Activated naive CD4-positive, alpha-beta T cell treated with anti-CD3 and anti-CD28 coated beads, Interleukin-2, amount 50 U/mL, for 24 hours (primary cell): ENCODE results near the gene EYA2.

ENCODE experiments used
- H3K27ac Mint-ChIP-seq: one replicate; pipeline ENCODE4 v1.8.0; 2021; ENCODE audit warnings: mild to moderate bottlenecking, mixed read lengths
- H3K27me3 Mint-ChIP-seq: one replicate; pipeline ENCODE4 v1.8.0; 2021; ENCODE audit warnings: mixed read lengths
- H3K36me3 Mint-ChIP-seq: one replicate; pipeline ENCODE4 v1.8.0; 2021; ENCODE audit warnings: mixed read lengths
- H3K4me1 Mint-ChIP-seq: one replicate; pipeline ENCODE4 v1.8.0; 2021; ENCODE audit warnings: mixed read lengths
- H3K4me3 Mint-ChIP-seq: one replicate; pipeline ENCODE4 v1.8.0; 2021; ENCODE audit warnings: mild to moderate bottlenecking, mixed read lengths
- H3K9me3 Mint-ChIP-seq: one replicate; pipeline ENCODE4 v1.8.0; 2021; ENCODE audit warnings: mixed read lengths

EYA2 gene

GRCh38 chr20:47113362-47114109 lies 218.9 kb downstream of the EYA2 start:
- no peak overlapping the region for H3K27ac Mint-ChIP-seq
- no peaks in the 10 kb centered on the region for H3K9me3 Mint-ChIP-seq
- H3K27me3 Mint-ChIP-seq: peaks cover 3% of the 10 kb centered on the region
- H3K4me3 Mint-ChIP-seq: no peak overlapping the region
- no peaks in the 10 kb centered on the region for H3K4me1 Mint-ChIP-seq
- no peaks in the 10 kb centered on the region for H3K36me3 Mint-ChIP-seq

- Mint-ChIP-seq H3K4me3 (no peak overlapping the region), H3K36me3 (no peaks in the 10 kb centered on the region)
Measured at GRCh38 chr20:47115694-47116093, 221.1 kb downstream of the EYA2 start.

GRCh38 chr20:47117371-47117770 lies 222.7 kb downstream of the EYA2 start:
- no peaks in the 10 kb centered on the region for H3K4me1 Mint-ChIP-seq
- H3K36me3 Mint-ChIP-seq: no peaks in the 10 kb centered on the region
- H3K4me3 Mint-ChIP-seq: no peak overlapping the region
- H3K9me3 Mint-ChIP-seq: no peaks in the 10 kb centered on the region
- peaks cover 5% of the 10 kb centered on the region for H3K27me3 Mint-ChIP-seq
- H3K27ac Mint-ChIP-seq: no peak overlapping the region

More at GRCh38 chr20:47115694-47116093, 221.1 kb downstream of the EYA2 start:
- no peaks in the 10 kb centered on the region for H3K9me3 Mint-ChIP-seq
- no peaks in the 10 kb centered on the region for H3K4me1 Mint-ChIP-seq
- no peak overlapping the region for H3K27ac Mint-ChIP-seq
- peaks cover 5% of the 10 kb centered on the region for H3K27me3 Mint-ChIP-seq

GRCh38 chr20:47117773-47118172 lies 223.1 kb downstream of the EYA2 start:
- H3K9me3 Mint-ChIP-seq: no peaks in the 10 kb centered on the region
- no peaks in the 10 kb centered on the region for H3K4me1 Mint-ChIP-seq
- no peaks in the 10 kb centered on the region for H3K36me3 Mint-ChIP-seq
- H3K4me3 Mint-ChIP-seq: no peak overlapping the region
- no peak overlapping the region for H3K27ac Mint-ChIP-seq
- H3K27me3 Mint-ChIP-seq: peaks cover 5% of the 10 kb centered on the region

GRCh38 chr20:47118206-47118605 lies 223.6 kb downstream of the EYA2 start:
- Mint-ChIP-seq H3K27me3 (peaks cover 7% of the 10 kb centered on the region), H3K36me3 (no peaks in the 10 kb centered on the region), H3K27ac (no peak overlapping the region), H3K9me3 (no peaks in the 10 kb centered on the region), H3K4me3 (no peak overlapping the region), H3K4me1 (no peaks in the 10 kb centered on the region)

- Mint-ChIP-seq H3K4me3 (no peak overlapping the region), H3K36me3 (no peaks in the 10 kb centered on the region), H3K9me3 (no peaks in the 10 kb centered on the region), H3K27ac (no peak overlapping the region), H3K4me1 (no peaks in the 10 kb centered on the region), H3K27me3 (peaks cover 7% of the 10 kb centered on the region)
Measured at GRCh38 chr20:47118641-47119040, 224.0 kb downstream of the EYA2 start.

GRCh38 chr20:47120346-47120936 lies 225.8 kb downstream of the EYA2 start:
- H3K9me3 Mint-ChIP-seq: no peaks in the 10 kb centered on the region

GRCh38 chr20:47122560-47122959 lies 227.9 kb downstream of the EYA2 start:
- H3K9me3 Mint-ChIP-seq: no peaks in the 10 kb centered on the region

More at GRCh38 chr20:47120346-47120936, 225.8 kb downstream of the EYA2 start:
- H3K4me1 Mint-ChIP-seq: no peaks in the 10 kb centered on the region
- H3K4me3 Mint-ChIP-seq: no peak overlapping the region
- H3K27ac Mint-ChIP-seq: no peak overlapping the region
- no peaks in the 10 kb centered on the region for H3K36me3 Mint-ChIP-seq
- peaks cover 13% of the 10 kb centered on the region for H3K27me3 Mint-ChIP-seq

GRCh38 chr20:47124181-47124717 lies 229.6 kb downstream of the EYA2 start:
- no peak overlapping the region for H3K27ac Mint-ChIP-seq
- no peaks in the 10 kb centered on the region for H3K9me3 Mint-ChIP-seq
- H3K4me3 Mint-ChIP-seq: no peak overlapping the region
- H3K4me1 Mint-ChIP-seq: no peaks in the 10 kb centered on the region
- no peaks in the 10 kb centered on the region for H3K36me3 Mint-ChIP-seq
- peaks cover 14% of the 10 kb centered on the region for H3K27me3 Mint-ChIP-seq

More at GRCh38 chr20:47122560-47122959, 227.9 kb downstream of the EYA2 start:
- no peak overlapping the region for H3K27ac Mint-ChIP-seq
- H3K4me1 Mint-ChIP-seq: no peaks in the 10 kb centered on the region
- no peaks in the 10 kb centered on the region for H3K36me3 Mint-ChIP-seq
- peaks cover 14% of the 10 kb centered on the region for H3K27me3 Mint-ChIP-seq
- H3K4me3 Mint-ChIP-seq: no peak overlapping the region

GRCh38 chr20:47125508-47125757 lies 230.8 kb downstream of the EYA2 start:
- H3K4me3 Mint-ChIP-seq: no peak overlapping the region
- H3K27ac Mint-ChIP-seq: no peak overlapping the region
- H3K9me3 Mint-ChIP-seq: no peaks in the 10 kb centered on the region
- H3K36me3 Mint-ChIP-seq: no peaks in the 10 kb centered on the region
- no peaks in the 10 kb centered on the region for H3K4me1 Mint-ChIP-seq
- peaks cover 13% of the 10 kb centered on the region for H3K27me3 Mint-ChIP-seq

GRCh38 chr20:47125758-47126591 lies 231.3 kb downstream of the EYA2 start:
- H3K4me1 Mint-ChIP-seq: no peaks in the 10 kb centered on the region
- H3K9me3 Mint-ChIP-seq: no peaks in the 10 kb centered on the region
- H3K27me3 Mint-ChIP-seq: peaks cover 14% of the 10 kb centered on the region
- no peaks in the 10 kb centered on the region for H3K36me3 Mint-ChIP-seq
- H3K27ac Mint-ChIP-seq: no peak overlapping the region
- no peak overlapping the region for H3K4me3 Mint-ChIP-seq

GRCh38 chr20:47126709-47127108 lies 232.1 kb downstream of the EYA2 start:
- H3K9me3 Mint-ChIP-seq: no peaks in the 10 kb centered on the region
- H3K4me1 Mint-ChIP-seq: no peaks in the 10 kb centered on the region
- H3K27ac Mint-ChIP-seq: no peak overlapping the region
- peaks cover 16% of the 10 kb centered on the region for H3K27me3 Mint-ChIP-seq
- H3K36me3 Mint-ChIP-seq: no peaks in the 10 kb centered on the region
- H3K4me3 Mint-ChIP-seq: no peak overlapping the region

GRCh38 chr20:47127546-47127945 lies 232.9 kb downstream of the EYA2 start:
- no peak overlapping the region for H3K4me3 Mint-ChIP-seq
- H3K9me3 Mint-ChIP-seq: no peaks in the 10 kb centered on the region
- H3K27me3 Mint-ChIP-seq: peaks cover 16% of the 10 kb centered on the region
- H3K27ac Mint-ChIP-seq: no peak overlapping the region
- no peaks in the 10 kb centered on the region for H3K36me3 Mint-ChIP-seq
- no peaks in the 10 kb centered on the region for H3K4me1 Mint-ChIP-seq

- no peak overlapping the region for H3K4me3 Mint-ChIP-seq
- no peaks in the 10 kb centered on the region for H3K4me1 Mint-ChIP-seq
- peaks cover 15% of the 10 kb centered on the region for H3K27me3 Mint-ChIP-seq
- no peak overlapping the region for H3K27ac Mint-ChIP-seq
- H3K36me3 Mint-ChIP-seq: no peaks in the 10 kb centered on the region
- no peaks in the 10 kb centered on the region for H3K9me3 Mint-ChIP-seq
Measured at GRCh38 chr20:47127999-47128398, 233.4 kb downstream of the EYA2 start.

GRCh38 chr20:47129306-47129705 lies 234.7 kb downstream of the EYA2 start:
- Mint-ChIP-seq H3K4me3 (no peak overlapping the region), H3K4me1 (no peaks in the 10 kb centered on the region), H3K27me3 (peaks cover 11% of the 10 kb centered on the region)

More at GRCh38 chr20:47129306-47129705, 234.7 kb downstream of the EYA2 start:
- no peaks in the 10 kb centered on the region for H3K36me3 Mint-ChIP-seq
- H3K9me3 Mint-ChIP-seq: no peaks in the 10 kb centered on the region
- H3K27ac Mint-ChIP-seq: no peak overlapping the region
